22Rv1 (cell line): Measurements from ENCODE around the gene NRG4.

Source experiments
- ZFX ChIP-seq: fragments of 450-650 bp; IDR thresholded peaks from 2 replicates; pipeline ENCODE4 v1.6.1; 2017; ENCODE audit warnings: antibody characterized with exemption, borderline replicate concordance
- TF ChIP-seq, protein P1 (sequence below): fragments of 450-650 bp; IDR thresholded peaks from 2 replicates; pipeline ENCODE4 v1.5.1; 2017; ENCODE audit warnings: mild to moderate bottlenecking

DNA sequence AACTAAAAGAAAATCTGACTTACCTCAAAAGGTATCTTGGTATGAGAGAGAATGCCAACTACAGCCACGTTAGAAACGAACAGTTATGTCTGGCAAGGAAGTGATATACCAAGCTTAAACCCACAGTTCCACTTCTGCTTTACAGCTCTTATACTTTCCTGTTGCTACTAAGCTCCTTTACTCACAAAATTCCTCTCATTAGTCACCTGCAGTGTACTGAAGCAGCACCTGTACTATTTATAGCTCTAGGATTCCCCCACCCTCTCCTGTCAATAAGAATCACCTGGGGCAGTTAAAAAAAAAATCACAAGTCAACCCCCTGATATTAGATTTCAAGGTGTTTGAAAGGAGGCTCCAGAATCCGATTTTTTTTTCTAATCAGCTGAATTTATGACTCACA is 44.7 kb upstream of the NRG4 start:
- TF ChIP-seq, protein P1, sequence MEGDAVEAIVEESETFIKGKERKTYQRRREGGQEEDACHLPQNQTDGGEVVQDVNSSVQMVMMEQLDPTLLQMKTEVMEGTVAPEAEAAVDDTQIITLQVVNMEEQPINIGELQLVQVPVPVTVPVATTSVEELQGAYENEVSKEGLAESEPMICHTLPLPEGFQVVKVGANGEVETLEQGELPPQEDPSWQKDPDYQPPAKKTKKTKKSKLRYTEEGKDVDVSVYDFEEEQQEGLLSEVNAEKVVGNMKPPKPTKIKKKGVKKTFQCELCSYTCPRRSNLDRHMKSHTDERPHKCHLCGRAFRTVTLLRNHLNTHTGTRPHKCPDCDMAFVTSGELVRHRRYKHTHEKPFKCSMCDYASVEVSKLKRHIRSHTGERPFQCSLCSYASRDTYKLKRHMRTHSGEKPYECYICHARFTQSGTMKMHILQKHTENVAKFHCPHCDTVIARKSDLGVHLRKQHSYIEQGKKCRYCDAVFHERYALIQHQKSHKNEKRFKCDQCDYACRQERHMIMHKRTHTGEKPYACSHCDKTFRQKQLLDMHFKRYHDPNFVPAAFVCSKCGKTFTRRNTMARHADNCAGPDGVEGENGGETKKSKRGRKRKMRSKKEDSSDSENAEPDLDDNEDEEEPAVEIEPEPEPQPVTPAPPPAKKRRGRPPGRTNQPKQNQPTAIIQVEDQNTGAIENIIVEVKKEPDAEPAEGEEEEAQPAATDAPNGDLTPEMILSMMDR = no peak
- TF ChIP-seq ZFX = no peak
